Gastrocnemius medialis (tissue), 4 donors: Measurements from ENCODE around the gene PPM1M. TPM values are rescaled to one million over a fixed set of nuclear protein-coding genes. Genes with fewer than 3 reads are reported as not detected.

Experiments
- ATAC-seq, 2 donors: fragments of 150-250 bp; one replicate each; pipeline ENCODE4 v1.9.1; 2016
- DNase-seq, 2 donors: peaks; one replicate each; pipeline ENCODE4 v3.0.0-alpha.2; 2019
- H3K27ac ChIP-seq, 4 donors: fragments of 200-600 bp; sonication (generic); 1 replicate in 1 of 4; 2 replicates in 3 of 4; pipeline ENCODE4 v1.5.1; 2016 to 2018; ENCODE audit warnings: mild to moderate bottlenecking in 2 of 4, moderate library complexity in 1 of 4
- H3K27me3 ChIP-seq, 3 donors: fragments of 200-600 bp; sonication (generic) in 2 of 3; 1 replicate in 1 of 3; 2 replicates in 2 of 3; pipeline versions ENCODE4 v1.5.1 to v1.6.0; 2016 to 2019; ENCODE audit warnings: mild to moderate bottlenecking in 1 of 3, moderate library complexity in 1 of 3
- H3K36me3 ChIP-seq, 2 donors: fragments of 200-600 bp; sonication (generic) in 1 of 2; one replicate each; pipeline ENCODE4 v1.5.1; 2017 to 2018
- H3K4me1 ChIP-seq, 2 donors: fragments of 200-600 bp; sonication (generic) in 1 of 2; one replicate each; pipeline ENCODE4 v1.5.1; 2016 to 2017; ENCODE audit warnings: mild to moderate bottlenecking in 2 of 2
- H3K4me3 ChIP-seq, 4 donors: fragments of 200-600 bp; sonication (generic) in 3 of 4; 1 replicate in 1 of 4; 2 replicates in 3 of 4; pipeline ENCODE4 v1.5.1; 2016 to 2019; ENCODE audit warnings: mild to moderate bottlenecking in 2 of 4
- H3K9me3 ChIP-seq, 3 donors: fragments of 200-600 bp; sonication (generic) in 2 of 3; 1 replicate in 1 of 3; 2 replicates in 2 of 3; pipeline ENCODE4 v1.5.1; 2016 to 2019
- CTCF ChIP-seq, 5 experiments: fragments of 450-650 bp in 3 of 5; fragments of 200-600 bp in 2 of 5; sonication (generic) in 2 of 5; IDR thresholded peaks in 4 of 5; conservative IDR thresholded peaks in 1 of 5; 1 replicate in 4 of 5; 2 replicates in 1 of 5; pipeline ENCODE4 v1.5.1; 2016 to 2019; ENCODE audit warnings: antibody characterized with exemption in 5 of 5, mild to moderate bottlenecking in 3 of 5, moderate library complexity in 3 of 5
- POLR2A ChIP-seq, 2 donors: fragments of 450-650 bp; IDR thresholded peaks; one replicate each; pipeline ENCODE4 v1.6.1; 2017; ENCODE audit warnings: antibody characterized with exemption in 2 of 2, mild to moderate bottlenecking in 2 of 2, moderate library complexity in 2 of 2
- in situ Hi-C, 4 donors: fragments of 200-750 bp; cut with MboI; loops; one replicate each; pipeline versions ENCODE4 v1.15.0 to v1.8.0; 2017; ENCODE audit warnings: low sequenced_read_pairs in 4 of 4
- intact Hi-C: fragments of 100-400 bp; cut with DNase I; formaldehyde crosslinking; loops from one replicate; pipeline ENCODE4 v1.15.1; 2023; ENCODE audit warnings: low total_unique reads
- total RNA-seq, 4 donors: library from RNA; depleted of rRNA; stranded (reverse); fragments of >200 nt; gene quantifications; one replicate each; pipeline versions ENCODE4 v1.1.0 to v1.2.3, GENCODE V29; 2016

PPM1M gene
- total RNA-seq, 4 donors from 2014 or later, result 0.97 to 5.2 (median 3.5) TPM

- TF ChIP-seq POLR2A (IDR thresholded peaks at IDR 0.05) (peak in 1 of 2 donors; percentile 24), CTCF (IDR thresholded peaks at IDR 0.05 in 4 of 5, conservative IDR thresholded peaks at IDR 0.05 in 1 of 5) (no peak)
- H3K9me3 ChIP-seq, result no peaks in the 10 kb centered on the region
- H3K27me3 ChIP-seq, result peaks cover 0 to 5% (median 0%) of the 10 kb centered on the region in 3 donors
- DNase-seq (peak; percentile 67 to 81), ATAC-seq (peak; percentile 13 to 34)
- H3K27ac ChIP-seq, result peak overlapping the region; percentile 99 to 100 (median 100)
- H3K4me3 ChIP-seq, result peak overlapping the region in 1 of 4 donors; percentile 89
- H3K4me1 ChIP-seq, result peaks cover 49% of the 10 kb centered on the region in 2 donors
- intact Hi-C loops, result no loop called here
- H3K36me3 ChIP-seq, result no peaks in the 10 kb centered on the region
- in situ Hi-C loops, result no loop called here
Observed at GRCh38 chr3:52240059-52240885, 5.3 kb upstream of the PPM1M start.

GRCh38 chr3:52240886-52241370 is 4.6 kb upstream of the PPM1M start:
- TF ChIP-seq CTCF (IDR thresholded peaks at IDR 0.05 in 4 of 5, conservative IDR thresholded peaks at IDR 0.05 in 1 of 5) (no peak), POLR2A (IDR thresholded peaks at IDR 0.05) (no peak)
- Histone ChIP-seq H3K9me3 (no peaks in the 10 kb centered on the region), H3K27ac (peak overlapping the region; percentile 99 to 100 (median 100)), H3K27me3 (peaks cover 0 to 5% (median 0%) of the 10 kb centered on the region in 3 donors), H3K4me3 (no peak overlapping the region), H3K36me3 (no peaks in the 10 kb centered on the region), H3K4me1 (peaks cover 42 to 44% of the 10 kb centered on the region in 2 donors)
- in situ Hi-C loops (no loop called here), intact Hi-C loops (no loop called here)
- DNase-seq (no peak), ATAC-seq (no peak)

GRCh38 chr3:52242039-52242438 is 3.5 kb upstream of the PPM1M start:
- no peak overlapping the region for H3K27ac ChIP-seq
- H3K36me3 ChIP-seq, result no peaks in the 10 kb centered on the region
- in situ Hi-C loops, result no loop called here
- H3K9me3 ChIP-seq, result no peaks in the 10 kb centered on the region
- peaks cover 0 to 5% (median 0%) of the 10 kb centered on the region in 3 donors for H3K27me3 ChIP-seq
- ATAC-seq, result no peak
- no peak overlapping the region for H3K4me3 ChIP-seq
- no peak for DNase-seq
- TF ChIP-seq POLR2A (IDR thresholded peaks at IDR 0.05), result no peak
- no peak for TF ChIP-seq CTCF (IDR thresholded peaks at IDR 0.05 in 4 of 5, conservative IDR thresholded peaks at IDR 0.05 in 1 of 5)
- intact Hi-C loops, result no loop called here
- H3K4me1 ChIP-seq, result peaks cover 31 to 44% of the 10 kb centered on the region in 2 donors

- no peak for TF ChIP-seq CTCF (IDR thresholded peaks at IDR 0.05 in 4 of 5, conservative IDR thresholded peaks at IDR 0.05 in 1 of 5)
- no peak for TF ChIP-seq POLR2A (IDR thresholded peaks at IDR 0.05)
- ATAC-seq, result no peak
- Histone ChIP-seq H3K27ac (no peak overlapping the region), H3K4me3 (no peak overlapping the region), H3K36me3 (no peaks in the 10 kb centered on the region), H3K27me3 (peaks cover 0 to 5% (median 0%) of the 10 kb centered on the region in 3 donors), H3K9me3 (no peaks in the 10 kb centered on the region), H3K4me1 (peaks cover 15 to 27% of the 10 kb centered on the region in 2 donors)
- DNase-seq, result peak in 1 of 2 donors; percentile 33
- intact Hi-C loops, result no loop called here
- in situ Hi-C loops, result no loop called here
Observed at GRCh38 chr3:52243791-52244628, 1.5 kb upstream of the PPM1M start.
